ENCODE data around the gene PTHLH.
A peak's percentile ranks its signal among the peaks of the same experiment; 100 is the strongest.

The PTHLH gene

DNA sequence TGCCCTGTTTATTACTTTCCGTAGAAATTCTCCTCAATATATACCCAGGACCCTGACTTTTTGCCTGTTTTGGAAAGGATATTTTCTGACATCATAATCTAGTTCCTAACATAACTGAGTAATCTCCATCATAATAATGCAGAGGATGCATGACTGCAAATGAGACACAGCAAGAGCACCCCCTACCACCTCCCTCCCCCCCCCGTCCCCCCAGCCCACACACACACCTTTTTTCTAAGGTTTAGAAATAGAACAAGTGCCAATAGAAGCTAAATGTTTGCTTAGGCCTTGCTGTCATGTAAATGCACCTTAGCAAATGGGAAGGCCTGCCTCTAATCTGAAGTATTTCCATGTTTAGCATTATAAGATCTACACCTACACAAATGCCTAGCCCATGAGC is at the start of gene PTHLH:
PTHLH (minus strand) TSS at position 13 of the 400 bp plus-strand sequence. CDS start 3,239 bp downstream, outside the sequence.
- DNase-seq (ENCODE audit: low spot score) = no peak

- no peak for DNase-seq (ENCODE audit: low spot score)
Measured at GRCh38 chr12:28021704-28022103, 49.2 kb upstream of the PTHLH start.

DNA sequence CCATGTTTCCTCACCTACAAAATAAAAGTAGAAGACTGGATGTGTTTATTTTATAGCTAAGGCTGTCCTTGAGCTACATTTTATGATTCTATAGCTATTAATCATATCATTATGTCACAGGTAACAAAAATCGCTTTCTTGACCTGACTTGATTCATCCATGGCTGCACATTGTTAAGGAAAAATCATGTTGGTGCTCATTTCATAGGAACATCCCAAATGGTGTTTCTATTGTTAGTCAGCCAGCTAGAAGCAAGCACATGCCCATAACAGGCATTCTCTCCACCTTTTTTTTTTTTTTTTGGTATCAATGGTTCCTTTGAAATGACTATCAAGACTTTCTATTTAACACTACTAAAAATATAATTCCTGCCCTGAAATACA is 45.3 kb upstream of the PTHLH start:
- DNase-seq (ENCODE audit: low spot score) = no peak

DNA sequence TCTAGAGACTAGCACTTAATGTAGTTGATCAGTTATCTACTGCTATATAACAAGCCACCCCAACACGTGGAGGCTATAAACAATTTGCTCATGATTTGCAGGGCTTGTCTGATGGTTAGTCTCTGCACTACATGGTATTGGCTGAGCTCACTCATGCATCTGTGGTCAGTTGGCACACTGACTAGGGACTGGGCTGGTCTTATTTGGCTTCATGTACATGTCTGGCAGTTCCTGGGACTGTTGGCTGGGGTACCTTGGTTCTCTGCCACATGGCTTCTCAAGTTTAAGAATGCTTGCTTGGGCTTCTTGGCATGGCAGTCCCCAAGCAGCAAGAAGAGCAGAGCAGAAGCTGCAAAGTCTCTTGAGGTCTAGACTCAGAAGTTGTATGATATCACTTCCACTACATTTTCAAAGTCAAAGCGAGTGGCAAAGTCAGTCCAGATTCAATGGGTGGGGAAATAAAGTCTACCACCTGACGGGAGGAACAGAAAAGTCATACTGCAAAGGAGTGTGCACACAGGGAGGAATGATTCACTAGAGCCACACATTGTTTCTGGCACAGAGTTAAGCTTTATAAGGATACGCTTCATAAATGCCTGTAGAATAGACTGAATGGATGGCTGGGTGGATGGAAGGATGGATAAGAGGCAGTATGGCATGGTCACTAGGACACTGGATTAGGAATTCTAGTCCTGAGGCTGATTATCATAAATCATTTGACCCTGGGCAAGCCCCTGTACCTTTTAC is 44.8 kb upstream of the PTHLH start:
- no peak for DNase-seq (ENCODE audit: low spot score)

DNA sequence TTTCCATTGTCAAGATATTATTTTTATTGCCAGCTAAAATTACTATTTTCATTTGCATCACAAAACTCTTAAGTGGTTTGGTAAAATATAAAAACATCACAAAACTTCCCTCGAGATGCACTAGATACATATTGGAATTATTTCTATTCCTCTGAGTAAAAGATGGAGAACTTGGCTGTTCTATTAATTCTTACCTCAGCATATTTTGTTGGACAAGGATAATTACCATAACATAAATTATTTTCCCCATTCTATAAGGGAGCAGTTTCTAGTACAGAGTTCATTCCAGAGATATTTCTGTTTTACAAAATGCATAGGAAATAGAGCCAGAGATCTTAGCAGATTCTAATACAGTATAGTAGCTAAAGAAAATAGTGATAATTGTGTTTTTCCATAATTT is 42.6 kb upstream of the PTHLH start:
- no peak for DNase-seq (ENCODE audit: low spot score)

DNA sequence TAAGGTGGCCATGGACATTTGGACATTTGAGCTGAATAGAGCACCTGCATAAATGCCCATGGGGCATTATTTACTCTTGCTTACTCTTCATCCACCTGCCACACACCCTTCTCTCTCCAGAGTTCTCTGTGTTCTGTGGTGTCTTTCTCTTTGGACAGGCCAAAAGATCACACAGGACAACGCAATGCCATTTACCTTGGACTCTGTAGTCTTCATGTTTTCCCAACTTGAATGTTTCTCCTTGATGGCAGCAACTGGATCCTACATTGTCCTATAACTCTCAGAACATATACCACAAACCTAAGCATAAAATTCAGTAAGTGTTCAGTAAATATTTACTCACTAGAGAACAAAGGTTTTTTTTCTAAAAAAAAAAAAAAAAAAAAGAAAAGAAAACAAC is 41.7 kb upstream of the PTHLH start:
- DNase-seq (ENCODE audit: low spot score) = no peak

GRCh38 chr12:28012333-28012918 is 39.9 kb upstream of the PTHLH start:
- no peak for DNase-seq (ENCODE audit: low spot score)

DNA sequence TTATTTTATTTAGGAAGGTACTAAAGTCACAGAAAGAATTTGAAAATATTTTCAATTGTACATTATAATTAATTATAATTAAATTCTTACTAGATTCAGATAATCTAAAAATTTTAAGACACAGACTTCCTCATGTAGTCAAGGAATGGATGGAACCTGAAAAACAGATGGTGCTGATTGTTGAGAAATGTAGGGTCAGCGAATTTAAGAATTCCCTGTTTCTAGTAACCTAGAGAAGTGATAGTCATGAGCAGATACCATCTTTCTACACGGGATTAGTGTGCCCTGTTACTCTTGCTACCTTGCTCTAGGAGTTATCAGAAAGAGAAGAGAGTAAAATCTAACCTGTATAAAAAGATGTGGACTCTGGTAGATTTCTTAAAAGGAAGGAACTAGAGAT is 37.5 kb upstream of the PTHLH start:
- no peak for DNase-seq (ENCODE audit: low spot score)

GRCh38 chr12:27999970-28000369 is 27.4 kb upstream of the PTHLH start:
- DNase-seq (ENCODE audit: low spot score) = no peak

- DNase-seq (ENCODE audit: low spot score) = no peak
Measured at GRCh38 chr12:27999521-27999920, 27.0 kb upstream of the PTHLH start.

DNA sequence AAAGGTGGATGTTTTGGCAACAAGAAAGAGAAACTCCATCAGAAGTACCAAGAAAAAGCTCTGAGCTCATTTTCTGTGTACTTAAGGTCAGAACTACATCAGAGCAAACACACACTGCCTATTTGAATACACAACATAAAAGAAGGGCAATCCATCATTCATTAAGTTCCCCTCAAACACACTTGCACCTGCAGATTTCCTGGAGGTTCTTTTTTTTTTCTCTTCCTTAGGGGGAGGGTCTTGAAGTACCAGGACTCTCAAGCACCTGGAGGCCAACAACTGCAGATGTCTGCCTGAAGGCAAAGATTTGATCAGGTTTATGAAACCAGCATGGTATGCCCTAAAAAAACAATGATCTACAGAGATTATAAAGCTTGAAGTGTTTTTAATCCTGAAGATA is 26.1 kb upstream of the PTHLH start:
- DNase-seq (ENCODE audit: low spot score) = no peak

DNA sequence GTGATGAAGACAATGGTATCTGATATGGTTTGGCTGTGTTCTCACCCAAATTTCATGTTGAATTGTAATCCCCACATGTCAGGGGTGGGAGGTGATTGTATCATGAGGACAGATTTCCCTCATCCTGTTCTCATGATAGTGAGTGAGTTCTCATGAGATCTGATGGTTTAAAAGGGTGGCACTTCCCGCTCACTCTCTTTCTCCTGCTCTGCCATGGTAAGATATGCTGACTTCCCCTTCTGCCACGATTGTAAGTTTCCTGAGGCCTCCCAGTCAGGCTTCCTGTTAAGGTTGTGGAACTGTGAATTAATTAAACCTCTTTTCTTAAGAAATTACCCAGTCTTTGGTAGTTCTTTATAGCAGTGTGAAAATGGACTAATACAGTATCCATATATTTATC is 25.6 kb upstream of the PTHLH start:
- DNase-seq (ENCODE audit: low spot score) = no peak

DNA sequence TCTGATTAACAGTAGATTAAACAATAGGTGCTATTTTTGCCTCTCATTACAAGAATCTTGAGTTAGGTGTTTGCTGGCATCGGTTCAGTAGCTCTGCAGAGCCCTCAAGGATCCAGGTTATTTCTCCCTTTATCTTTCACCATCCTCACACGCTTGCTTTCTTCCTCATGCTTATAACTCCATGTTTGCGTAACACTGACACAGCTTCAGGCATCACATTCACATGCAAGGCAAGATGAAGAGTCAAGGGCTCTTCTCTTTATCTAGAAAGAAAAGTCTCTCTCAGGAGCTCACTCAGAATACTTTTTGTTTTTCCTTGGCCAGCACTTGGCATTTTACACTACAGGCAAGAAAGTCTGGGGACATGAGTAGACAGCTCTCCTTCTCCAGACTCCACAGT is 24.2 kb upstream of the PTHLH start:
- DNase-seq (ENCODE audit: low spot score) = no peak

DNA sequence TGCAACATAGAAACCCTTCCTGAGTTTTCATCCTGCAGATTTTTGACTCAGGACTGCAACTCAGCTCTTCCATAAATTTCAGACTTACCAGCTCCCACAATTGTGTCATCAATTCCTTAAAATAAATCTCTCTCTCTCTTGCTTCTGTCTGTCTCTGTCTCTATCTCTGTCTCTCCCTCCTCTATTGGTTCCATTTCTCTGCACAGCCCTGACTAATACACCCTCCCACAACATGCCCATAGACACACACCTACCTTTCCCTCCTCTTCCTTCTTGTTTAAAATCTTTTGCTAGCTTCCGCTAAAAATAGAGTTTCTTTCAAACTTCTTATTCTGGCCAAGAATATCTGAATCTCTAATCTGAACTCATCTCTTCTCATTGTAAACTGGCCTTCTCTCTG is 22.9 kb upstream of the PTHLH start:
- no peak for DNase-seq (ENCODE audit: low spot score)

GRCh38 chr12:27988594-27989233 is 16.2 kb upstream of the PTHLH start:
- no peak for DNase-seq (ENCODE audit: low spot score)

DNA sequence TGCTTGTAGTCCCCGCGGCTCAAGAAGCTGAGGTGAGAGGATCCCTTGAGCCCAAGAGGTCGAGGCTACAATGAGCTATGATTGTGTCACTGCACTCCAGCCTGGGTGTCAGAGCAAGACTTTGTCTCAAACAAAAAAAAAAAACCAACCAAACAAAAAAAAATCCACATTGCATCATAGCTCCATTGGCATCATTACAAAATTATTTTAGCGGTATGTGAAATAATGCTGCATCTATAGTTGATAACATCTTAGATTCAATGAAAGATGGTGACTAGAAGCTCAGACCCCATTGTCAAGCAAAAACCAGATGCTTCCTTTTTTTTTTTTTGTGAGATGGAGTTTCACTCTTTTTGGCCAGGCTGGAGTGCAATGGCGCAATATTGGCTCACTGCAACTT is 14.8 kb upstream of the PTHLH start:
- no peak for DNase-seq (ENCODE audit: low spot score)

- no peak for DNase-seq (ENCODE audit: low spot score)
Measured at GRCh38 chr12:27984275-27984674, 11.7 kb upstream of the PTHLH start.

GRCh38 chr12:27982951-27983350 is 10.4 kb upstream of the PTHLH start:
- DNase-seq (ENCODE audit: low spot score) = no peak

GRCh38 chr12:27982385-27982784 is 9.9 kb upstream of the PTHLH start:
- DNase-seq (ENCODE audit: low spot score) = no peak

DNA sequence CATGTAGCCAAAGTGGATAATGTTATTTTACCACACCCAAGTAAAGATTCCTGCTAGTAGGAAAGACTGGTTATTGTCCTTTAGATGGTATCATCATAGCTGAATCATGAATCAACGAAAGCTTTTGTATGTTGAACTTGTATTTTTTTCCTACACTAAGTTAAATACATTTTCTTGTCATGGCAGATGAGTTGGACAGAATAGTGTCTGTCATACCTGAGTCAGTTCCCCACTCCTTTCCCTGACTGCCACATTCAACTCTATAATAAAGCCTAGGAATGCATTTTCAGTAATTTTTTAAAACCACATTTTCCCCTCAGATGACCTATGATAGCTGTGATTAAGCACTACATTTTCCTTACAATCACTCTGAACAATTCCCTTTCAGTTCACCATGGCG is 9.3 kb upstream of the PTHLH start:
- DNase-seq (ENCODE audit: low spot score) = no peak

DNA sequence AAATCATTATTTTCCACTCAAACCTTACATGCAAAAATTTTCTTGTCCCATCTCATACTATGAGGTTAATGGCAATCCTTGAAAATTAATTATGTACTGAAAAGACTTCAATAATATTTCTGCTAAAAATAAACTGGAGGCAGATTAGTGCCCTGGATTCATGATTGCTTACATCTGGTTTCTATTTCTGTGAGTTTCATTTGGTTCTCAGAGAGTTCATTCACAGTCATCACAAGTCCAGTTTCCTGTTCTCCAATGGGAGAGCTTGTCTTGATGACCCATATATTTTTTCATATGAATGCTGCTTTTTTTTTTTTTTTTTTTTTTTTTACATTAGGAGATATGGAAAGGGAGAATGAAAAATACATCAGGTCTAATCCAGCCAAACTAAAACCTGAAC is 6.6 kb upstream of the PTHLH start:
- no peak for DNase-seq (ENCODE audit: low spot score)

GRCh38 chr12:27975222-27976136 is 2.9 kb upstream of the PTHLH start:
- DNase-seq (ENCODE audit: low spot score) = peak; percentile 61
